ENCODE data around the gene CLEC10A. TPM values are rescaled to one million over a fixed set of nuclear protein-coding genes. Genes with fewer than 3 reads are reported as not detected.

The CLEC10A gene
- total and polyA plus RNA-seq, 2 experiments from 2014 or later = not detected

DNA sequence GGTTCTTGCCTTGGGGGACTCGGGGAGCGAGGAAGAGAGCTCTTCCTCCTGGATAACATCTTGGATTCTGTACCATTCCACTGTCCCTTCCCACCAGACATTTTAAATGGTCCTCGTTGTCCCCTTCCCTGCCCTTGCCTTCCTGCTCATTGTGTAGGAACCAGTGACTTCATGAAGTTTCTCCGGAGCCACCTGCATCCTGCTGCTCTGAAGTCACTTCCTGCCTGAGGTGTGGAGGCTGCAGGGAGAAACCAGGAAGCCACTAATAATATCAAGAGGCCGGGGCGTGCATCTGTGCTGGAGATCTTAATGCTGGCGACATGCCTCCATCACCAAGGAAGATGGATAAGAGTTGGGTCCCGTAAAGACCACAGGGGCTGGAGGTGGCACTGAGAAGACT is 50.4 kb downstream of the CLEC10A start (continued):
- TF ChIP-seq, protein P1, sequence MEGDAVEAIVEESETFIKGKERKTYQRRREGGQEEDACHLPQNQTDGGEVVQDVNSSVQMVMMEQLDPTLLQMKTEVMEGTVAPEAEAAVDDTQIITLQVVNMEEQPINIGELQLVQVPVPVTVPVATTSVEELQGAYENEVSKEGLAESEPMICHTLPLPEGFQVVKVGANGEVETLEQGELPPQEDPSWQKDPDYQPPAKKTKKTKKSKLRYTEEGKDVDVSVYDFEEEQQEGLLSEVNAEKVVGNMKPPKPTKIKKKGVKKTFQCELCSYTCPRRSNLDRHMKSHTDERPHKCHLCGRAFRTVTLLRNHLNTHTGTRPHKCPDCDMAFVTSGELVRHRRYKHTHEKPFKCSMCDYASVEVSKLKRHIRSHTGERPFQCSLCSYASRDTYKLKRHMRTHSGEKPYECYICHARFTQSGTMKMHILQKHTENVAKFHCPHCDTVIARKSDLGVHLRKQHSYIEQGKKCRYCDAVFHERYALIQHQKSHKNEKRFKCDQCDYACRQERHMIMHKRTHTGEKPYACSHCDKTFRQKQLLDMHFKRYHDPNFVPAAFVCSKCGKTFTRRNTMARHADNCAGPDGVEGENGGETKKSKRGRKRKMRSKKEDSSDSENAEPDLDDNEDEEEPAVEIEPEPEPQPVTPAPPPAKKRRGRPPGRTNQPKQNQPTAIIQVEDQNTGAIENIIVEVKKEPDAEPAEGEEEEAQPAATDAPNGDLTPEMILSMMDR (conservative IDR thresholded peaks at IDR 0.05; ENCODE audit: low read depth in 2 of 2) = no peak
- TF ChIP-seq, protein P2, sequence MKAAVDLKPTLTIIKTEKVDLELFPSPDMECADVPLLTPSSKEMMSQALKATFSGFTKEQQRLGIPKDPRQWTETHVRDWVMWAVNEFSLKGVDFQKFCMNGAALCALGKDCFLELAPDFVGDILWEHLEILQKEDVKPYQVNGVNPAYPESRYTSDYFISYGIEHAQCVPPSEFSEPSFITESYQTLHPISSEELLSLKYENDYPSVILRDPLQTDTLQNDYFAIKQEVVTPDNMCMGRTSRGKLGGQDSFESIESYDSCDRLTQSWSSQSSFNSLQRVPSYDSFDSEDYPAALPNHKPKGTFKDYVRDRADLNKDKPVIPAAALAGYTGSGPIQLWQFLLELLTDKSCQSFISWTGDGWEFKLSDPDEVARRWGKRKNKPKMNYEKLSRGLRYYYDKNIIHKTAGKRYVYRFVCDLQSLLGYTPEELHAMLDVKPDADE (IDR thresholded peaks at IDR 0.05) = no peak
- TF ChIP-seq NANOG (IDR thresholded peaks at IDR 0.05; ENCODE audit: borderline replicate concordance) = no peak

DNA sequence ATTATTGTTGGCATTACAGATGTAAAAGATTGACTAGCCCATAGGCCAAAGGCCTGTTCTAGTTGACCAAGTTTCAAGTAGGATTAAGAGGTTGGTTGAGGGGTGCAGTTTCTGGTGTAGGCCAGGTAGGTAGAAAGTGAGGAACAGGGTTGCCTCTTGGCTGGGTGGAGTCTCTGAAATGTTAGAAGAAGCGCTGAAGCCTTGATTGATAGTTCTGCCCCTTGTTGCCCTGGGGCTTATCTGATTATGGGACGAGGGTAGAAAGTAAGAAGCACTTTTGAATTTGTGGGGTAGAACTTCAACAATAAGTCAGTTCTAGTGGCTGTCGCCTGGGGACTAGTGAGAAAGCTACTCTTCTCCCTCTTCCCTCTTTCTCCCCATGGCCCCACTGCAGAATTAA is 51.0 kb downstream of the CLEC10A start:
- Histone ChIP-seq H3K9me2 (ENCODE audit: insufficient read depth) (no peaks in the 10 kb centered on the region), H3K4me3 (no peak overlapping the region), H3K27ac (ENCODE audit: low read depth) (no peak overlapping the region), H3F3A (replicated peaks; ENCODE audit: low read depth) (no peaks in the 10 kb centered on the region), H2AFZ (no peak overlapping the region), H4K20me1 (replicated peaks; ENCODE audit: insufficient read depth) (no peaks in the 10 kb centered on the region; the same call in 1 of the 2 replicates), H3K27me3 (ENCODE audit: insufficient read depth) (no peaks in the 10 kb centered on the region), H3K4me1 (ENCODE audit: insufficient read depth) (peaks cover 4% of the 10 kb centered on the region; the same call in 1 of the 2 replicates), H3K79me2 (replicated peaks; ENCODE audit: insufficient read depth) (no peaks in the 10 kb centered on the region), H3K36me3 (ENCODE audit: insufficient read depth) (no peaks in the 10 kb centered on the region), H3K4me2 (no peak overlapping the region)
- Mint-ChIP-seq H3K9me3 (0 out of 3 replicates have a peak, but pooled peaks cover 3% of the 10 kb centered on the region), H3K4me3 (no peak overlapping the region), H3K27ac (no peak overlapping the region), H3K4me1 (peaks cover 7% of the 10 kb centered on the region; the same call in 2 of the 3 replicates), H3K36me3 (ENCODE audit: low read depth) (peaks cover 21% of the 10 kb centered on the region), H3K27me3 (ENCODE audit: insufficient read depth, low read depth, poor library complexity) (peaks cover 11% of the 10 kb centered on the region)
- no peak for ATAC-seq
- DNase-seq (ENCODE audit: low spot score) = no peak
- TF ChIP-seq, protein P3, sequence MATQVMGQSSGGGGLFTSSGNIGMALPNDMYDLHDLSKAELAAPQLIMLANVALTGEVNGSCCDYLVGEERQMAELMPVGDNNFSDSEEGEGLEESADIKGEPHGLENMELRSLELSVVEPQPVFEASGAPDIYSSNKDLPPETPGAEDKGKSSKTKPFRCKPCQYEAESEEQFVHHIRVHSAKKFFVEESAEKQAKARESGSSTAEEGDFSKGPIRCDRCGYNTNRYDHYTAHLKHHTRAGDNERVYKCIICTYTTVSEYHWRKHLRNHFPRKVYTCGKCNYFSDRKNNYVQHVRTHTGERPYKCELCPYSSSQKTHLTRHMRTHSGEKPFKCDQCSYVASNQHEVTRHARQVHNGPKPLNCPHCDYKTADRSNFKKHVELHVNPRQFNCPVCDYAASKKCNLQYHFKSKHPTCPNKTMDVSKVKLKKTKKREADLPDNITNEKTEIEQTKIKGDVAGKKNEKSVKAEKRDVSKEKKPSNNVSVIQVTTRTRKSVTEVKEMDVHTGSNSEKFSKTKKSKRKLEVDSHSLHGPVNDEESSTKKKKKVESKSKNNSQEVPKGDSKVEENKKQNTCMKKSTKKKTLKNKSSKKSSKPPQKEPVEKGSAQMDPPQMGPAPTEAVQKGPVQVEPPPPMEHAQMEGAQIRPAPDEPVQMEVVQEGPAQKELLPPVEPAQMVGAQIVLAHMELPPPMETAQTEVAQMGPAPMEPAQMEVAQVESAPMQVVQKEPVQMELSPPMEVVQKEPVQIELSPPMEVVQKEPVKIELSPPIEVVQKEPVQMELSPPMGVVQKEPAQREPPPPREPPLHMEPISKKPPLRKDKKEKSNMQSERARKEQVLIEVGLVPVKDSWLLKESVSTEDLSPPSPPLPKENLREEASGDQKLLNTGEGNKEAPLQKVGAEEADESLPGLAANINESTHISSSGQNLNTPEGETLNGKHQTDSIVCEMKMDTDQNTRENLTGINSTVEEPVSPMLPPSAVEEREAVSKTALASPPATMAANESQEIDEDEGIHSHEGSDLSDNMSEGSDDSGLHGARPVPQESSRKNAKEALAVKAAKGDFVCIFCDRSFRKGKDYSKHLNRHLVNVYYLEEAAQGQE (IDR thresholded peaks at IDR 0.05; ENCODE audit: unreplicated experiment) = no peak
- TF ChIP-seq ZNF114 (CRISPR knock-in tag; IDR thresholded peaks at IDR 0.05) (no peak), EZH2 (IDR thresholded peaks at IDR 0.05; ENCODE audit: low read depth, unreplicated experiment) (no peak), CREB1 (CRISPR knock-in tag; IDR thresholded peaks at IDR 0.05; ENCODE audit: low read depth) (no peak), STAT1 (IDR thresholded peaks at IDR 0.05; ENCODE audit: unreplicated experiment) (no peak), EZH2phosphoT487 (IDR thresholded peaks at IDR 0.05; ENCODE audit: unreplicated experiment) (no peak)
- TF ChIP-seq, protein P2 (IDR thresholded peaks at IDR 0.05) = no peak
- TF ChIP-seq, protein P4, sequence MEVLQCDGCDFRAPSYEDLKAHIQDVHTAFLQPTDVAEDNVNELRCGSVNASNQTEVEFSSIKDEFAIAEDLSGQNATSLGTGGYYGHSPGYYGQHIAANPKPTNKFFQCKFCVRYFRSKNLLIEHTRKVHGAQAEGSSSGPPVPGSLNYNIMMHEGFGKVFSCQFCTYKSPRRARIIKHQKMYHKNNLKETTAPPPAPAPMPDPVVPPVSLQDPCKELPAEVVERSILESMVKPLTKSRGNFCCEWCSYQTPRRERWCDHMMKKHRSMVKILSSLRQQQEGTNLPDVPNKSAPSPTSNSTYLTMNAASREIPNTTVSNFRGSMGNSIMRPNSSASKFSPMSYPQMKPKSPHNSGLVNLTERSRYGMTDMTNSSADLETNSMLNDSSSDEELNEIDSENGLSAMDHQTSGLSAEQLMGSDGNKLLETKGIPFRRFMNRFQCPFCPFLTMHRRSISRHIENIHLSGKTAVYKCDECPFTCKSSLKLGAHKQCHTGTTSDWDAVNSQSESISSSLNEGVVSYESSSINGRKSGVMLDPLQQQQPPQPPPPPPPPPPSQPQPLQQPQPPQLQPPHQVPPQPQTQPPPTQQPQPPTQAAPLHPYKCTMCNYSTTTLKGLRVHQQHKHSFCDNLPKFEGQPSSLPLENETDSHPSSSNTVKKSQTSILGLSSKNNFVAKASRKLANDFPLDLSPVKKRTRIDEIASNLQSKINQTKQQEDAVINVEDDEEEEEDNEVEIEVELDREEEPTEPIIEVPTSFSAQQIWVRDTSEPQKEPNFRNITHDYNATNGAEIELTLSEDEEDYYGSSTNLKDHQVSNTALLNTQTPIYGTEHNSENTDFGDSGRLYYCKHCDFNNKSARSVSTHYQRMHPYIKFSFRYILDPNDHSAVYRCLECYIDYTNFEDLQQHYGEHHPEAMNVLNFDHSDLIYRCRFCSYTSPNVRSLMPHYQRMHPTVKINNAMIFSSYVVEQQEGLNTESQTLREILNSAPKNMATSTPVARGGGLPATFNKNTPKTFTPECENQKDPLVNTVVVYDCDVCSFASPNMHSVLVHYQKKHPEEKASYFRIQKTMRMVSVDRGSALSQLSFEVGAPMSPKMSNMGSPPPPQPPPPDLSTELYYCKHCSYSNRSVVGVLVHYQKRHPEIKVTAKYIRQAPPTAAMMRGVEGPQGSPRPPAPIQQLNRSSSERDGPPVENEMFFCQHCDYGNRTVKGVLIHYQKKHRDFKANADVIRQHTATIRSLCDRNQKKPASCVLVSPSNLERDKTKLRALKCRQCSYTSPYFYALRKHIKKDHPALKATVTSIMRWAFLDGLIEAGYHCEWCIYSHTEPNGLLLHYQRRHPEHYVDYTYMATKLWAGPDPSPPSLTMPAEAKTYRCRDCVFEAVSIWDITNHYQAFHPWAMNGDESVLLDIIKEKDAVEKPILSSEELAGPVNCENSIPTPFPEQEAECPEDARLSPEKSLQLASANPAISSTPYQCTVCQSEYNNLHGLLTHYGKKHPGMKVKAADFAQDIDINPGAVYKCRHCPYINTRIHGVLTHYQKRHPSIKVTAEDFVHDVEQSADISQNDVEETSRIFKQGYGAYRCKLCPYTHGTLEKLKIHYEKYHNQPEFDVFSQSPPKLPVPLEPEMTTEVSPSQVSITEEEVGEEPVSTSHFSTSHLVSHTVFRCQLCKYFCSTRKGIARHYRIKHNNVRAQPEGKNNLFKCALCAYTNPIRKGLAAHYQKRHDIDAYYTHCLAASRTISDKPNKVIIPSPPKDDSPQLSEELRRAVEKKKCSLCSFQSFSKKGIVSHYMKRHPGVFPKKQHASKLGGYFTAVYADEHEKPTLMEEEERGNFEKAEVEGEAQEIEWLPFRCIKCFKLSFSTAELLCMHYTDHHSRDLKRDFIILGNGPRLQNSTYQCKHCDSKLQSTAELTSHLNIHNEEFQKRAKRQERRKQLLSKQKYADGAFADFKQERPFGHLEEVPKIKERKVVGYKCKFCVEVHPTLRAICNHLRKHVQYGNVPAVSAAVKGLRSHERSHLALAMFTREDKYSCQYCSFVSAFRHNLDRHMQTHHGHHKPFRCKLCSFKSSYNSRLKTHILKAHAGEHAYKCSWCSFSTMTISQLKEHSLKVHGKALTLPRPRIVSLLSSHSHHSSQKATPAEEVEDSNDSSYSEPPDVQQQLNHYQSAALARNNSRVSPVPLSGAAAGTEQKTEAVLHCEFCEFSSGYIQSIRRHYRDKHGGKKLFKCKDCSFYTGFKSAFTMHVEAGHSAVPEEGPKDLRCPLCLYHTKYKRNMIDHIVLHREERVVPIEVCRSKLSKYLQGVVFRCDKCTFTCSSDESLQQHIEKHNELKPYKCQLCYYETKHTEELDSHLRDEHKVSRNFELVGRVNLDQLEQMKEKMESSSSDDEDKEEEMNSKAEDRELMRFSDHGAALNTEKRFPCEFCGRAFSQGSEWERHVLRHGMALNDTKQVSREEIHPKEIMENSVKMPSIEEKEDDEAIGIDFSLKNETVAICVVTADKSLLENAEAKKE (CRISPR knock-in tag; IDR thresholded peaks at IDR 0.05) = no peak

Data from GM23338 (cell line).